Measurements from ENCODE around the gene FRK.

FRK gene

GRCh38 chr6:116060572-116061283 is at the start of gene FRK:
FRK (minus strand) TSS chr6:116060891; CDS start chr6:116060311, 580 bp downstream.
- Histone ChIP-seq H3K36me3 (ENCODE audit: control insufficient read depth, insufficient read depth, low read length) (no peaks in the 10 kb centered on the region), H3K9ac (ENCODE audit: low read depth, low read length) (no peak within 1 kb of the TSS), H3K9me3 (ENCODE audit: control insufficient read depth, insufficient read depth, low read length) (no peaks in the 10 kb centered on the region), H3K27me3 (ENCODE audit: control insufficient read depth, insufficient read depth, low read length) (no peaks in the 10 kb centered on the region), H3K4me3 (ENCODE audit: low read depth, low read length) (no peak within 1 kb of the TSS), H3K4me1 (ENCODE audit: control insufficient read depth, insufficient read depth, low read length) (no peaks in the 10 kb centered on the region)

GRCh38 chr6:116108836-116109235 is 48.1 kb upstream of the FRK start:
- H3K9ac ChIP-seq (ENCODE audit: low read depth, low read length), result no peak overlapping the region
- peaks cover 24% of the 10 kb centered on the region for H3K4me1 ChIP-seq (ENCODE audit: control insufficient read depth, insufficient read depth, low read length)
- H3K9me3 ChIP-seq (ENCODE audit: control insufficient read depth, insufficient read depth, low read length), result no peaks in the 10 kb centered on the region
- H3K36me3 ChIP-seq (ENCODE audit: control insufficient read depth, insufficient read depth, low read length), result peaks cover 6% of the 10 kb centered on the region
- H3K27me3 ChIP-seq (ENCODE audit: control insufficient read depth, insufficient read depth, low read length), result no peaks in the 10 kb centered on the region
- H3K4me3 ChIP-seq (ENCODE audit: low read depth, low read length), result no peak overlapping the region

DNA sequence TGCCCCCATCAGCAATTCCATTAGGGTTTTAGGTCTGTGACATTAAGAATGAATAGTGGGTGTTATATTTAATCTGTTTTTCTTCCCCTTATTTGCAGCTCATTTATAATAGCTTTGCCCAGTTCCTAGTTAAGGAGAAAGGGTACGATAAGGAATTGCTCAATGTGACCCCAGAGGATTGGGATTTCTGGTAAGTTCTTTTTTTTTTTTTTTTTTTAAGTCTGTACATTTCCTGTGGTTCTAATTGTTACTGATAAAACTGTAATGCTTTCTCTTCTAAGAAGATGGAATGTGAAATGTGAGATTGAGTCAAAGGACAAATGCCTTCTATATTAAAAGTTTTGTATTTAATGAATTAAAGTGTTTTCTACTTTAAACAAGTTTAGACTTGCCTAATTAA is 45.5 kb upstream of the FRK start:
- H3K36me3 ChIP-seq (ENCODE audit: control insufficient read depth, insufficient read depth, low read length), result peaks cover 3% of the 10 kb centered on the region
- H3K27me3 ChIP-seq (ENCODE audit: control insufficient read depth, insufficient read depth, low read length), result no peaks in the 10 kb centered on the region
- H3K9me3 ChIP-seq (ENCODE audit: control insufficient read depth, insufficient read depth, low read length), result no peaks in the 10 kb centered on the region
- peaks cover 35% of the 10 kb centered on the region for H3K4me1 ChIP-seq (ENCODE audit: control insufficient read depth, insufficient read depth, low read length)
- no peak overlapping the region for H3K4me3 ChIP-seq (ENCODE audit: low read depth, low read length)
- H3K9ac ChIP-seq (ENCODE audit: low read depth, low read length), result no peak overlapping the region

DNA sequence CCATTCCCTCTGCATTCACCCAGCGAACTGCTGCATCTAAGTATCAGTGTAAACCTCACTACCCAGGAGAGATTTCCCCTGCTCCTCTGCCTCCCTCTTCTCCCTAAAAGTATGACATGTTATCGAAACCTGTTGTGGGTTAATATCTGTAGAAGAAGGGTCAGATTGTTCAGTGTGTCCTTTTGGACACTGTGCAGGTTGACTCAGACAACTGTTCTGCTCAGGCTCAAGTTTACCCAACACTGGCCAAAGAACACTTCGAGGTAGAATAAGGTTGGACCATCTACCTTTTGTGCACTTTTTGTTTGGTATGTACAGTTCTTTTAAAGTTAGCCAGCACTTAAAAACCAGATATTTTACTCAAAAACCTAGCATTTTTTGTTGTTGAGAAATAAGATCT is 44.6 kb upstream of the FRK start:
- H3K4me3 ChIP-seq (ENCODE audit: low read depth, low read length), result no peak overlapping the region
- H3K9me3 ChIP-seq (ENCODE audit: control insufficient read depth, insufficient read depth, low read length), result no peaks in the 10 kb centered on the region
- H3K4me1 ChIP-seq (ENCODE audit: control insufficient read depth, insufficient read depth, low read length), result peaks cover 35% of the 10 kb centered on the region
- H3K9ac ChIP-seq (ENCODE audit: low read depth, low read length), result no peak overlapping the region
- no peaks in the 10 kb centered on the region for H3K36me3 ChIP-seq (ENCODE audit: control insufficient read depth, insufficient read depth, low read length)
- no peaks in the 10 kb centered on the region for H3K27me3 ChIP-seq (ENCODE audit: control insufficient read depth, insufficient read depth, low read length)

DNA sequence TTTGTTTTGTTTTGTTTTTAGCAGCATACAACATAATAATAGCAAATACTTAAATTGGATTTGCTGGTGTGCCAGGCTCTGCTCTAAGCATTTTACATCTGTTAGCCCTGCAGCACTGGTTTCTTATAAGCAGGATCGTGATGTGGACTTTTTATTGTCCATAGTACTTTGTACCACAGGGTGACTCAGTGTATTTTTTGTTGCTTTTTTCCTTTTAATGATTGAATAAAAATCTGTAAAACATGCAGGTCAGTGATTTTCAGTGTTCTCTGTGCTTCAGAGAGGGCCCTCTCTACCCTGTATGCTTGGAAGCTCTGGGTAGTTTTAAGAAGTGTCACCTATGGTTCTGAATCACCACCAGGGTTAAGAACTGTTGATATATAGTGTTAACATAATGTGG is 43.9 kb upstream of the FRK start:
- Histone ChIP-seq H3K36me3 (ENCODE audit: control insufficient read depth, insufficient read depth, low read length) (no peaks in the 10 kb centered on the region), H3K9me3 (ENCODE audit: control insufficient read depth, insufficient read depth, low read length) (no peaks in the 10 kb centered on the region), H3K27me3 (ENCODE audit: control insufficient read depth, insufficient read depth, low read length) (peaks cover 4% of the 10 kb centered on the region), H3K4me1 (ENCODE audit: control insufficient read depth, insufficient read depth, low read length) (peaks cover 40% of the 10 kb centered on the region), H3K4me3 (ENCODE audit: low read depth, low read length) (no peak overlapping the region), H3K9ac (ENCODE audit: low read depth, low read length) (no peak overlapping the region)

GRCh38 chr6:116102873-116103272 is 42.2 kb upstream of the FRK start:
- H3K27me3 ChIP-seq (ENCODE audit: control insufficient read depth, insufficient read depth, low read length), result peaks cover 6% of the 10 kb centered on the region
- H3K4me3 ChIP-seq (ENCODE audit: low read depth, low read length), result no peak overlapping the region
- H3K9me3 ChIP-seq (ENCODE audit: control insufficient read depth, insufficient read depth, low read length), result no peaks in the 10 kb centered on the region
- H3K36me3 ChIP-seq (ENCODE audit: control insufficient read depth, insufficient read depth, low read length), result no peaks in the 10 kb centered on the region
- peaks cover 35% of the 10 kb centered on the region for H3K4me1 ChIP-seq (ENCODE audit: control insufficient read depth, insufficient read depth, low read length)
- H3K9ac ChIP-seq (ENCODE audit: low read depth, low read length), result no peak overlapping the region

GRCh38 chr6:116101790-116102189 is 41.1 kb upstream of the FRK start:
- Histone ChIP-seq H3K4me1 (ENCODE audit: control insufficient read depth, insufficient read depth, low read length) (peaks cover 32% of the 10 kb centered on the region), H3K9me3 (ENCODE audit: control insufficient read depth, insufficient read depth, low read length) (no peaks in the 10 kb centered on the region), H3K4me3 (ENCODE audit: low read depth, low read length) (peak overlapping the region; percentile 86), H3K36me3 (ENCODE audit: control insufficient read depth, insufficient read depth, low read length) (no peaks in the 10 kb centered on the region), H3K27me3 (ENCODE audit: control insufficient read depth, insufficient read depth, low read length) (peaks cover 6% of the 10 kb centered on the region), H3K9ac (ENCODE audit: low read depth, low read length) (no peak overlapping the region)

GRCh38 chr6:116101302-116101718 is 40.6 kb upstream of the FRK start:
- H3K4me3 ChIP-seq (ENCODE audit: low read depth, low read length), result peak overlapping the region; percentile 86
- H3K4me1 ChIP-seq (ENCODE audit: control insufficient read depth, insufficient read depth, low read length), result peaks cover 32% of the 10 kb centered on the region
- H3K9me3 ChIP-seq (ENCODE audit: control insufficient read depth, insufficient read depth, low read length), result no peaks in the 10 kb centered on the region
- H3K27me3 ChIP-seq (ENCODE audit: control insufficient read depth, insufficient read depth, low read length), result peaks cover 6% of the 10 kb centered on the region
- H3K36me3 ChIP-seq (ENCODE audit: control insufficient read depth, insufficient read depth, low read length), result no peaks in the 10 kb centered on the region
- peak overlapping the region; percentile 27 for H3K9ac ChIP-seq (ENCODE audit: low read depth, low read length)

DNA sequence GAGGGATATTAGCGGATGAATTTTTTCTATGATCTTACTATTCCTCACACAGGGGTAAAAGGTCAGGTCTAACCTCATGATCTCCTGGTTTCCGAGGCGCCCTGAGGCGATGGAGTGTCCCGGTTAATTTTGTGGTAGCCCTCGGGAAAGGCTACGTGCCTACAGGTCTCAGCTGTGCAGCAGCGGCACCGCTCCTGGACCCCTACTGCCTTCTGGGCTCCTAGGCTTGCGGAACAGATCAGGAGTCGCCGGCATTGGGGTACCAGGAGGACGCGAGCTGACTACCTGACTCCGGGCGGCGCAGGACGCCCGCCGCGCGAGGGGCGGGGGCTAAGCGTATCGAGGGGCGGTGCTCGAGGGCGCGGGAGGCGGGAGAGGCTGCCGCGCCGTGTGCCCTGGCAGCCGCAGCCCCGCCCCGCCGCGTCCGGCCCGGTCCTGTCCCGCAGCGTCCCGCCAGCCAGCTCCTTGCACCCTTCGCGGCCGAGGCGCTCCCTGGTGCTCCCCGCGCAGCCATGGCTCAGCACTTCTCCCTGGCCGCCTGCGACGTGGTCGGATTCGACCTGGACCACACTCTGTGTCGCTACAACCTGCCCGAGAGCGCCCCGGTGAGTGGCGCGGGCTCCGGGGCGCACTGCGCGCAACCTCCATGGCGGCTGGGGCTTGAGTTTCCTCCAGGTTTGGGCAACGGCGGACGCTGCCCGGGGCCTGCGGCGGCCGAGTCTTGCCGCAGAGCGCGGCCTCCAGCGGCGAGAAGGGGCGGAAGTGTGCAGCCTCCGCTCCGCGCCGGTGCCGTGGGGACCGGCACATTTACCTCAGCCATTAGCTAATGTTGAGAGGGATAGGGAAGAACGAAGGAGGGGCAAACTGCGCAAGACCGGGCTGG is 40.0 kb upstream of the FRK start, which contains the start of gene NT5DC1:
NT5DC1 (plus strand) TSS at position 435 of the 883 bp plus-strand sequence; CDS start at position 513, 78 bp downstream.
- H3K27me3 ChIP-seq (ENCODE audit: control insufficient read depth, insufficient read depth, low read length), result peaks cover 6% of the 10 kb centered on the region
- H3K9me3 ChIP-seq (ENCODE audit: control insufficient read depth, insufficient read depth, low read length), result peaks cover 6% of the 10 kb centered on the region
- H3K4me1 ChIP-seq (ENCODE audit: control insufficient read depth, insufficient read depth, low read length), result peaks cover 27% of the 10 kb centered on the region
- H3K9ac ChIP-seq (ENCODE audit: low read depth, low read length), result peak within 1 kb of the TSS; percentile 95
- H3K36me3 ChIP-seq (ENCODE audit: control insufficient read depth, insufficient read depth, low read length), result no peaks in the 10 kb centered on the region
- peak within 1 kb of the TSS; percentile 86 for H3K4me3 ChIP-seq (ENCODE audit: low read depth, low read length)

DNA sequence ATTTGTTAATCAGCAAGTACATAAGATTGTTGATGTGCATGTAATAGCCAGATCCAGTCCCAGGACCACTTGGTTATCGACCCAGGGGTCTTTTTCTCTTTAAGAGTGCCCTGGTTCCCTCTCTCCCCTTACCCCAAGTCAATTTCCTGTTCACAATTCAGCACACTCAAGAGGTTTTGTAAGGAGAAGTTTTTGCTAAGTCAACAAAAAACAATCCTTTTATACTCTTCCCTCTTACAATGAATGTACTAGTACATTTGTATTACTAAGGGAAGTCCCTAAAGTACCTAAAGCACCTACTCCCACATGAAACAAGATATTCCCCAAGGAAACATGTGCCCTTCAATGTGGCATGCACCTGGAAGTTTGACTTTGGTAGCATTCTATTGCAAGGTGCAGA is 38.3 kb upstream of the FRK start:
- Histone ChIP-seq H3K4me3 (ENCODE audit: low read depth, low read length) (no peak overlapping the region), H3K4me1 (ENCODE audit: control insufficient read depth, insufficient read depth, low read length) (peaks cover 18% of the 10 kb centered on the region), H3K9me3 (ENCODE audit: control insufficient read depth, insufficient read depth, low read length) (peaks cover 6% of the 10 kb centered on the region), H3K27me3 (ENCODE audit: control insufficient read depth, insufficient read depth, low read length) (peaks cover 6% of the 10 kb centered on the region), H3K9ac (ENCODE audit: low read depth, low read length) (no peak overlapping the region), H3K36me3 (ENCODE audit: control insufficient read depth, insufficient read depth, low read length) (no peaks in the 10 kb centered on the region)

- H3K9ac ChIP-seq (ENCODE audit: low read depth, low read length), result no peak overlapping the region
- no peaks in the 10 kb centered on the region for H3K36me3 ChIP-seq (ENCODE audit: control insufficient read depth, insufficient read depth, low read length)
- no peak overlapping the region for H3K4me3 ChIP-seq (ENCODE audit: low read depth, low read length)
- H3K4me1 ChIP-seq (ENCODE audit: control insufficient read depth, insufficient read depth, low read length), result peaks cover 8% of the 10 kb centered on the region
- peaks cover 6% of the 10 kb centered on the region for H3K9me3 ChIP-seq (ENCODE audit: control insufficient read depth, insufficient read depth, low read length)
- peaks cover 6% of the 10 kb centered on the region for H3K27me3 ChIP-seq (ENCODE audit: control insufficient read depth, insufficient read depth, low read length)
Measured at GRCh38 chr6:116096979-116097816, 36.5 kb upstream of the FRK start.
